GM23248 (cell line): Measurements from ENCODE around the gene ANO6.

ENCODE experiments used
- EZH2 ChIP-seq: fragments of 200-600 bp; sonication (generic); IDR thresholded peaks from 2 replicates; pipeline ENCODE4 v1.6.1; 2018; ENCODE audit warnings: antibody characterized with exemption, mild to moderate bottlenecking; ENCODE audit not compliant: insufficient read depth, poor library complexity, severe bottlenecking
- EZH2phosphoT487 ChIP-seq: fragments of 200-600 bp; sonication (generic); IDR thresholded peaks from 2 replicates; pipeline ENCODE4 v1.6.1; 2018; ENCODE audit warnings: antibody characterized with exemption, moderate library complexity, mild to moderate bottlenecking, low read depth; ENCODE audit not compliant: insufficient read depth

- TF ChIP-seq EZH2: no peak
- no peak for TF ChIP-seq EZH2phosphoT487
Measured at GRCh38 chr12:45435945-45436710, 220.2 kb downstream of the ANO6 start.
